Mucosa of gallbladder (tissue), 1 donor: Measurements from ENCODE around the gene CD68. TPM values are rescaled to one million over a fixed set of nuclear protein-coding genes. Genes with fewer than 3 reads are reported as not detected.
"Not testable (repeated sequence)": the region's sequence is repeated elsewhere in the genome, so short reads cannot be mapped to it uniquely, and the experiment has no call there.

Experiments
- DNase-seq: peaks from one replicate; pipeline ENCODE4 v3.0.0-alpha.2; 2020; ENCODE audit warnings: low spot score
- total RNA-seq: library from RNA; stranded (reverse); gene quantifications from one replicate; pipeline ENCODE4 v1.2.1, GENCODE V29; 2021
- donor health status: DM: no; HTN: no; CAD: no.

Gene CD68
- total RNA-seq, 1 donor from 2014 or later, result 75.3 TPM

DNA sequence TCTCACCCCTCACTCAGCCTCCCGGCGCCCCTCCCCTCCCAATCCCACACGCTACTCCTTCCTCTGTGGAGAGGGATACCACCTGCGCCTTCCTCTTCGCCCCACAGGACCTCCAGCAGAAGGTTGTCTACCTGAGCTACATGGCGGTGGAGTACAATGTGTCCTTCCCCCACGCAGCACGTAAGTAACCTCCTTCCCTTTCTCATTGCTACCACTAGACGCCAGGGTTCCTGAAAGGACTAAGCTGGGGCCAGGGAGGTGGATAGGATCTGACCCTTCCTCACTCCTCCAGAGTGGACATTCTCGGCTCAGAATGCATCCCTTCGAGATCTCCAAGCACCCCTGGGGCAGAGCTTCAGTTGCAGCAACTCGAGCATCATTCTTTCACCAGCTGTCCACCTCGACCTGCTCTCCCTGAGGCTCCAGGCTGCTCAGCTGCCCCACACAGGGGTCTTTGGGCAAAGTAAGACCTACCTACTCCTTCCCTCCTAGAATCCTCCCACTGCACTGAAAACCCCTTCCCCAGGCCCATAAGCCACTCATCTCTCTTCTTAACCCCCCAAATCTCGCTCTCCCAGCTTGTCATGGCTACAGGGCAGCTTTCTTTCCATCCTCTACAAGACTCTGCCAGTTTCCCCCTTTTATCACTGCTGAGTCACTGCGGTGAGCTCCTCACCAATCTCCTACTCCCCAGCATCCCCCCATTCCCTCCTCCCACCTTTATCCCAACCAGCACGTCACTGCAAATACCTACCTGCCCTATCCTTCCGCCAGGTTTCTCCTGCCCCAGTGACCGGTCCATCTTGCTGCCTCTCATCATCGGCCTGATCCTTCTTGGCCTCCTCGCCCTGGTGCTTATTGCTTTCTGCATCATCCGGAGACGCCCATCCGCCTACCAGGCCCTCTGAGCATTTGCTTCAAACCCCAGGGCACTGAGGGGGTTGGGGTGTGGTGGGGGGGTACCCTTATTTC lies 1.5 kb downstream of the CD68 start:
- DNase-seq, result no peak

DNA sequence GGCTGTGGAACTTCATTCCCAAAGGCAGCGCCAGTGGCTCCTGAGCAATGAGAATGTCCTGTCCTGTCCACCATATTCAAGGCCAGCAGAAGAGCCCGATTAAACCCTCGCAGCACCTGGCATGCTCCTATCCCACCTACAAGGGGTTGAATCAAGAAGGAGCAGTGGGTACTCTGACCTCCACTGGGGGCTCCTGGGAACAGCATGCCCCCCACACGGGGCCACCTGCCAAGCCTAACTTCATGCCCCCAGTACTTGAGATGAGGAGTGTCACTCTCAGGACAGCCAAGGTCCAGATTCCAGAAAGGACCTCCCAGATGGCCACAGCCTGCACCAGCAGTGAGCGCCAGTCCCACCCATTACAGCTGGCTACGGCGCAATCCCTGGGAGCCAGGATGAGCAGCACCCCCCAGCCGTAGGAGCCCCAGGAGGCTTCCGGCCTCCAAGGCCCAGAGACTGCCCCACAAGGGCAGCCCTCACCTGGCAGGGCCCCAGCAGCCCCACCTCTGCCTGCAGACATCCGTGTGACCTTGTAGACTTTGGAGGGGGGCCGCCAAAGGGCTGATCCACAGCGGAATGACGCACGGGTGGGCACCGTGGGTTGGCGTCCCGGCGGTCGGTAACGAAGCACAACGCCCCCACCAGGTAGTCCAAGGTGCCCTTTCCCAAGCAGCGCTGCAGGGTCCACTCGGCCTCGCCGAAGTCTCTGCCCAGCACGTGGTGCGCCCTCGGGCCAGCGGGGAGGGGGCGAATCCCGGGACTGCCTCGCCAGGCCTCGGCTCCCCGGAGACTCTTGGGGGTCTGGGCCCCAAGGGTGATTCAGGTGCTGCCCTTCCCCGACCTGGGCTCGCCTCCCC lies 3.2 kb downstream of the CD68 start:
- DNase-seq, result no peak

- DNase-seq, result peak; percentile 97
Observed at GRCh38 chr17:7583253-7584109, 4.0 kb downstream of the CD68 start, which contains the start of gene MPDU1. MPDU1 (plus strand) TSS chr17:7583852; CDS start chr17:7583863, 11 bp downstream.

GRCh38 chr17:7586673-7587419 lies 7.4 kb downstream of the CD68 start:
- no peak for DNase-seq

GRCh38 chr17:7587420-7588151 lies 8.1 kb downstream of the CD68 start:
- DNase-seq, result no peak

- DNase-seq, result no peak
Observed at GRCh38 chr17:7588553-7589203, 9.2 kb downstream of the CD68 start.

DNA sequence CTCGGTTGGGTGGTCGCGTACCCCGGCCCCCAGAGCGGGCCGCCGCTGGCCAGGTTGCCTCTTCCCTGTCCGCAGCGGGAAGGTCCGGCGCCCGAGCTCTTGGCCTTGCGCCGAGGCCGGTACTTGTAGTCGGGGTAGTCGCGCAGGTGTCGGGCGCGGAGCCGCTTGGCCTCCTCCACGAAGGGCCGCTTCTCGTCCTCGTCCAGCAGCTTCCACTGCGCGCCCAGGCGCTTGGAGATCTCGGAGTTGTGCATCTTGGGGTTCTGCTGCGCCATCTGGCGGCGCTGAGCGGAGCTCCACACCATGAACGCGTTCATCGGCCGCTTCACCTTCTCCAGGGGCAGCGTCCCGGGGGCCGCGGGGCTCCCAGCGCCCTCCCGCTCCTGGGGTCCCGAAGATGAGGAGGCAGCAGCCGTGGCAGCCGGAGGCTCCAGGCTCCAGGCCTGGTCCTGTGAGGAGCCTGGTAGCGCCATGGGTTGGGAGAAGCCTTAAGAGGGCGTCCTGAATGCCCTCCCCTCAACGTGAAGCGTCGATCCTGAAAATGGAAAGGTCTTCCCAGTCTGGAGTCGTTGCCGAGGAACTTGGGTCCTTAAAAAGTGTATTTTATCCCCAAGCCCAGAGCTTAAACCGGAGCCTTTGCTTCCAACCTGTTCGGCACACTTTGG lies 9.9 kb downstream of the CD68 start:
- peak; percentile 84 for DNase-seq

DNA sequence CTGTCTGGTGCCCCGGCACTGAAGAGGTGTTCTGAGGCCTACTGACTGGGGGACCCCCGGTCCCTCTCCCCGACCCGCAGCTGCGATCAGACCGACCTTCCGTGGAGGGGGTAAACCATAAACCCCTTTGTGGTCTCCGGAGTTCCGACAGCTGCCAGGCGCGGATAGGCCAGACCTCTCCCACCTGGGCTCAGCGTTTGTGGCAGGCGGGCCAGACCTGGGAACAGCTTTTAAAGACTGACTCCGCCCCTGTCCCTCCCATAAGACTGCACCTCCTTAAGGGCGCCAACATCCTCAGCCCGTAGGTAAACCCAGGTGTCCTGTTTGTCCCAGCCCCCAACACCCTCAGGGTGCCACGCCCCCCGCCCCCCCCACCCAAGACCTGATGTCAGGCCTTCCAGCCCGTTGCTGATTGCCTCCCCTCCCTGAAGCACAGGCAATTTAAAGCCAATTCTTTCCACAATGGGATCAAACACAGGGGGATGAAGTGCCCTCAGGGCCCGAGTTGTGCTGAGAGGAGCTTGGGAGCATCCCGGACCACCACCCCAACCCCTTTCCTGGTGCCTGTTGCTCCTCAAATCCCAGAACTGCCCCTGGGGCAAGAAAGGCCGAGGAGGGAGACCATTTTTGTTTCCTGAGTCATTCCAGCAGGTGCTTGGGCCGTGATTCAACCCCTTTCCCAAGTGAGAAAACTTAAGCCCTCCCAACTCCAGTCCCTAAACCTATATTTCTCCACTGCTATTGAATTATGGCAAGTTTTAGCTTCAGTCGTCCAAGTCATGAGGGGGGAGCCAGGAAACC lies 10.7 kb downstream of the CD68 start, which contains the start of gene SOX15:
Gene SOX15, minus strand, starts transcription at position 204 of the 801 bp plus-strand sequence. CDS start 418 bp downstream, outside the sequence.
- no peak for DNase-seq

DNA sequence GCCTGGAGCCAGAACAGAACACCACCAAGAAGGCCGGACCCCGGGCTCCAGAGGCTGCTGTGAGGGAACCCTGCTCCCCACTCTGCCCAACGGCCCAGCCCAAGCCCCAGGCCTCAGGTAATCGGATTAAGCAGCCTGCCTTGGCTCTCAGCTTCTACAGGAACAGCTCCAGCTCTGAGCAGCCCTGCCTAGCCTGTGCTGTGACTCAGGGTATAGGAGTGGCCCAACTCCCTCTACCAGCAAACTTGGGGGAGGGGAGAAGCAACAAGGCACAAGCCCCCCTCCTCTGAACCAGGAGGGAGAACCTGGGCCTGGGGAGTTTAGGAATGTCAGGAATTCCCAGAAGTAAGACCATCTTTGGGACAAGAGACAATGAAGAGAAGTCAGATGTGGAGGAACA lies 11.3 kb downstream of the CD68 start:
- no peak for DNase-seq

DNA sequence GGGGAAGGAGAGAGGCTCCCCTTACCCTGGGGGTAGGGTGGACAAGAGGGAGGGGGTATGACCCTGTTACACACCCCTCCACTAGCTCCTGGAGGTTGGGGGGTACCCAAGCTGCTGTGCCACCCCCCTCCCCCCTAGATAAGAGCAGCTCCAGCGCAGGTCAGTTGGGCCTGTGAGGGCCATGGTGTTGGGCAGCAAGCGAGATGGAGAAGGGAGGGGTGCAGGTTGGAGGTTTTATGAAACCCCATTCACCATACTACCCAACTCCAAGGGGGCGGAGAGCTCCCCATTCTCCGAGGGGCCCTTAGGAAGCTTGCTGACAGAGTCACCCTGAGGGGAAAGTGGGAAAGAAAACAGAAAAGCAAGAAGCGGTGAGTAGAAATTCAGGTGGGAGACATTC lies 12.2 kb downstream of the CD68 start:
- no peak for DNase-seq

DNA sequence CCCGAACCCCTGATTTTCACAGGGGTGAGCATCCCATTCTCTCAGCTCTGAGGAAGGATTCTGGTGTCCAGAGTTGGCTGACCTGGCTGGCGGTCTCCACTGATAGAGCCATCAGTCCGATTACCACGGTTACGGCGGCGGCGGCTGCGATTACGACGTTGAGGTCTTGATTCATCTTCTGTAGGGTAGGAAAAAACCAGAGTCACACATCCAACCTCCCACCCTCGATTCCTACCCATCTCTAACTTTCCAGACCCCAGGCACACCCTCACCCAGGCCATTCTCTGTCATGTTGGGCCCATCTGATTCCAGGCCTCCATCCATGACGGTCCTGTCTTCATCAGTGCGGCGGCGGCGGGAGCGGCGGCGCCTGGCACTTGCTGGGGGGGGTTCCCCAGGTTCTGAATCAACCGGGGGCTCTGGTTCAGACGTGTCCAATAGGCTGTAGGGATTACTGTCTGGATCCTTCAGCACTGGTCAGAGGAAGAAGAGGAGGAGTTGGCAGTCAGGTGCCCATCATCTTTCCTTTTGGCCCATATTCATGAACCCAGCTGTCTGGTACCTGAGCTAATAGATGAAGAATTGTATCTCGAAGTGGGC lies 13.1 kb downstream of the CD68 start:
- DNase-seq, result no peak

DNA sequence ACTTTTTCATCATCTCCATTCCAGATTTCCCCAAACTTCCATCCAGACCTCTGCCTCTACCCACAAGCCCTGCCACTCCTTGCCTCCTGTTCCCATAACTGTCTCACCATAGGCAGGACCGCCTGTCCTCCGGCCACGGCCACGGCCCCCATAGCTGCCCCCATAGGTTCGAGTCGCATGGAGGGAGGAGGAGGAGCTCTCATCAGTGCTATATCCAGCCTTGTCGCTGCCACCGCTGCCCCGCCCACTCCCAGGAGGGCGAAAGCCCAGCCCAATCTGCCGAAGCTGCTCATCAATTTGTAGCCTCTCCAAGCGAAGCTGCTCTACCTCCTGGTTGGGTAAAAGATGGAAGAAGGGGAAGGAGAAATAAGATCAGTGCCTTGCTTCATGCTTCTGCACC lies 13.9 kb downstream of the CD68 start:
- DNase-seq, result no peak

GRCh38 chr17:7597561-7597960 lies 18.1 kb downstream of the CD68 start:
- not testable (repeated sequence) for DNase-seq

GRCh38 chr17:7606280-7606679 lies 26.8 kb downstream of the CD68 start:
- no peak for DNase-seq

DNA sequence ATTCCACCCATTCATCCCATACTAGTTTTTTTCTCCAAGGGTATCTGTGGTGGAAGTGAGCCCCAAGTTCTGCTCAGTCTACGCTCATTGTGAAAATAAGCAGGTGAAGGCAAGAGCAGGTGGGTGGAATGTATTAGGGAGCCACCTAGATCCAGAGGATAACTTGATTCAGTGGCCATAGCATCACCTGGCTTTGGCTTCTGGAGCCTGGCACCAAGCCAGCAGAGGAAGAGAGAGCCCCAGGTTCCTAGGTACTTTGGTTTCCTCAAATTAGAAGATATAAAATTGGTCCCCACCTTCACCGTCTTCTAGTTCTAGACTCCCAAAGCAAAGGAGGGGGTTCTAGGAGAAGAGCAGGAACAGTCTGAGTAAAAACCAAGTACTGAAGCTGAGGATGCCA lies 31.2 kb downstream of the CD68 start:
- no peak for DNase-seq

- DNase-seq, result no peak
Observed at GRCh38 chr17:7611635-7612293, 32.3 kb downstream of the CD68 start.

- no peak for DNase-seq
Observed at GRCh38 chr17:7612294-7612640, 32.8 kb downstream of the CD68 start.
